Gastroesophageal sphincter (tissue), 3 donors: ENCODE results near the gene SDC1.

ENCODE experiments used
- CTCF ChIP-seq, 4 experiments: fragments of 200-600 bp in 2 of 4; fragments of 450-650 bp in 2 of 4; sonication (generic) in 1 of 4; IDR thresholded peaks; one replicate each; pipeline ENCODE4 v1.5.1; 2017 to 2019; ENCODE audit warnings: antibody characterized with exemption in 4 of 4, mild to moderate bottlenecking in 2 of 4, moderate library complexity in 2 of 4
- POLR2A ChIP-seq, 2 donors: fragments of 450-650 bp; IDR thresholded peaks; one replicate each; pipeline ENCODE4 v1.6.1; 2017; ENCODE audit warnings: antibody characterized with exemption in 2 of 2, mild to moderate bottlenecking in 2 of 2, moderate library complexity in 1 of 2
- POLR2AphosphoS5 ChIP-seq: sonication (generic); formaldehyde crosslinking; IDR thresholded peaks from one replicate; pipeline ENCODE4 v1.6.1; 2017; ENCODE audit warnings: antibody characterized with exemption

GRCh38 chr2:20167356-20167755 is 57.6 kb downstream of the SDC1 start:
- no peak for TF ChIP-seq CTCF (IDR thresholded peaks at IDR 0.05)
- TF ChIP-seq POLR2A (IDR thresholded peaks at IDR 0.05): no peak
- no peak for TF ChIP-seq POLR2AphosphoS5
